SU-DHL-6 (cell line): ENCODE measurements around the gene NDUFB3.

Experiments used
- H2AFZ ChIP-seq: fragments of 200-600 bp; sonication (generic); 2 replicates; pipeline ENCODE4 v1.6.1; 2014; ENCODE audit warnings: low read depth, mild to moderate bottlenecking, moderate library complexity, mixed read lengths, antibody characterized with exemption, low read length; ENCODE audit not compliant: severe bottlenecking
- H3F3A ChIP-seq: fragments of 200-600 bp; shearing (Covaris generic); 2 replicates; pipeline ENCODE4 v1.6.0; 2016; ENCODE audit warnings: antibody characterized with exemption, mild to moderate bottlenecking; ENCODE audit not compliant: insufficient read depth
- H3K27ac ChIP-seq: fragments of 200-600 bp; sonication (generic); 2 replicates; pipeline ENCODE4 v1.5.1; 2016; ENCODE audit warnings: low read depth, mild to moderate bottlenecking, low read length, moderate library complexity, mixed read lengths
- H3K27me3 ChIP-seq: fragments of 200-600 bp; sonication (generic), shearing (Covaris generic); 2 replicates; pipeline ENCODE4 v1.6.0; 2014; ENCODE audit warnings: mild to moderate bottlenecking, low read length
- H3K36me3 ChIP-seq: fragments of 200-600 bp; sonication (generic); 2 replicates; pipeline ENCODE4 v1.6.1; 2014; ENCODE audit warnings: mild to moderate bottlenecking, low read length, mixed read lengths
- H3K4me2 ChIP-seq: fragments of 300-600, 200-600 bp; shearing (Covaris generic), sonication (generic); 2 replicates; pipeline ENCODE4 v1.6.0; 2014; ENCODE audit warnings: low read length, low read depth, mild to moderate bottlenecking; ENCODE audit not compliant: poor library complexity, severe bottlenecking
- H3K4me3 ChIP-seq: fragments of 200-600 bp; sonication (generic); 2 replicates; pipeline ENCODE4 v1.5.1; 2014; ENCODE audit warnings: antibody characterized with exemption, low read length, mild to moderate bottlenecking, mixed read lengths; ENCODE audit not compliant: insufficient read depth, poor library complexity, severe bottlenecking
- H3K79me2 ChIP-seq: fragments of 200-600 bp; sonication (generic); 2 replicates; pipeline ENCODE4 v1.6.1; 2014; ENCODE audit warnings: mild to moderate bottlenecking, low read length, moderate library complexity; ENCODE audit not compliant: insufficient read depth
- H3K9ac ChIP-seq: fragments of 200-600 bp; sonication (generic); 2 replicates; pipeline ENCODE4 v1.7.0; 2014; ENCODE audit warnings: mild to moderate bottlenecking, low read length
- H3K9me2 ChIP-seq: fragments of 200-600 bp; sonication (generic); replicated peaks from 2 replicates; pipeline ENCODE4 v1.6.1; 2014; ENCODE audit warnings: low read length; ENCODE audit not compliant: insufficient read depth
- H3K9me3 ChIP-seq: fragments of 200-600 bp; sonication (generic); 2 replicates; pipeline ENCODE4 v1.6.1; 2014; ENCODE audit warnings: low read length, mixed read lengths; ENCODE audit not compliant: insufficient read depth
- H4K20me1 ChIP-seq: fragments of 200-600 bp; sonication (generic); 2 replicates; pipeline ENCODE4 v1.6.1; 2014; ENCODE audit warnings: low read depth, mild to moderate bottlenecking, antibody characterized with exemption, low read length, moderate library complexity, mixed read lengths
- EZH2phosphoT487 ChIP-seq: fragments of 200-600 bp; sonication (generic), shearing (Covaris generic); conservative IDR thresholded peaks from 2 replicates; pipeline ENCODE4 v1.6.1; 2018; ENCODE audit warnings: mild to moderate bottlenecking, antibody characterized with exemption, low read length, moderate library complexity, mixed read lengths
- TF ChIP-seq, protein P1 (sequence below): fragments of 200-600 bp; sonication (generic); IDR thresholded peaks from one replicate; pipeline ENCODE4 v1.5.1; 2017; ENCODE audit warnings: antibody characterized with exemption, mild to moderate bottlenecking, low read length, moderate library complexity; ENCODE audit not compliant: insufficient read depth, poor library complexity, severe bottlenecking

Gene NDUFB3

GRCh38 chr2:201128933-201129505 is 57.2 kb downstream of the NDUFB3 start:
- H2AFZ ChIP-seq, result no peak overlapping the region

DNA sequence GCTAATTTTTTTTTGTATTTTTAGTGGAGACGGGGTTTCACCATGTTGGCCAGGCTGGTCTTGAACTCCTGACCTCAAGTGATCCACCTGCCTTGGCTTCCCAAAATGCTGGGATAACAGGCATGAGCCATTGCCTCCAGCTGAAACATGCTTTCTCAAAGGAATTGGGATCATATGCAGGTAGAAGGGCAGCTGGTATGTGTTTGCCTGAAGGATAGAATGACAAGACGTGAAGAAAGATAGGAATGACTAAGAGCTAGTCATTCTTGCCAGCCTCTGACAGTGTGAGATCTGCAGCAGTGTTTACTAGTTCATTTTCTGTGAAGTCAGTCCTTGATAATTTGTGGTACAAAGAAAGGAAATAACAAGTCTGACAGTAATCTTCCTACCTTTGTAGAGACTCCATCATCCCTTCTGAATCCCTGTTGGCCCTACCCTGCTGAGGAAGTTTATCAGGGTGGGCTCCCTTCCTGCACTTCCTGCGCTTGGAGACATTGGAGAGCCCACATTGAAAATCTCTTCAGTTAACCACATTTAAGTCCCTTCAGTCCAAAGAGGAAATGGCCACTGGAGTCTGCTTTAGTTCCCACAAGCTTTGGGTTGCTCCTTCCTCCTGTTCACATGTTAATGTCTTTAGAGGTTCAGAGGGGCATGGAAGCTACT is 58.9 kb downstream of the NDUFB3 start:
- Histone ChIP-seq H3K79me2 (no peaks in the 10 kb centered on the region), H3K4me2 (no peak overlapping the region), H3K9me3 (no peaks in the 10 kb centered on the region), H3F3A (no peaks in the 10 kb centered on the region), H4K20me1 (no peaks in the 10 kb centered on the region), H3K4me3 (no peak overlapping the region), H2AFZ (no peak overlapping the region), H3K27me3 (no peaks in the 10 kb centered on the region), H3K9ac (no peak overlapping the region), H3K9me2 (no peaks in the 10 kb centered on the region), H3K36me3 (no peaks in the 10 kb centered on the region), H3K27ac (no peak overlapping the region)
- TF ChIP-seq EZH2phosphoT487, result no peak
- TF ChIP-seq, protein P1, sequence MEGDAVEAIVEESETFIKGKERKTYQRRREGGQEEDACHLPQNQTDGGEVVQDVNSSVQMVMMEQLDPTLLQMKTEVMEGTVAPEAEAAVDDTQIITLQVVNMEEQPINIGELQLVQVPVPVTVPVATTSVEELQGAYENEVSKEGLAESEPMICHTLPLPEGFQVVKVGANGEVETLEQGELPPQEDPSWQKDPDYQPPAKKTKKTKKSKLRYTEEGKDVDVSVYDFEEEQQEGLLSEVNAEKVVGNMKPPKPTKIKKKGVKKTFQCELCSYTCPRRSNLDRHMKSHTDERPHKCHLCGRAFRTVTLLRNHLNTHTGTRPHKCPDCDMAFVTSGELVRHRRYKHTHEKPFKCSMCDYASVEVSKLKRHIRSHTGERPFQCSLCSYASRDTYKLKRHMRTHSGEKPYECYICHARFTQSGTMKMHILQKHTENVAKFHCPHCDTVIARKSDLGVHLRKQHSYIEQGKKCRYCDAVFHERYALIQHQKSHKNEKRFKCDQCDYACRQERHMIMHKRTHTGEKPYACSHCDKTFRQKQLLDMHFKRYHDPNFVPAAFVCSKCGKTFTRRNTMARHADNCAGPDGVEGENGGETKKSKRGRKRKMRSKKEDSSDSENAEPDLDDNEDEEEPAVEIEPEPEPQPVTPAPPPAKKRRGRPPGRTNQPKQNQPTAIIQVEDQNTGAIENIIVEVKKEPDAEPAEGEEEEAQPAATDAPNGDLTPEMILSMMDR, result no peak

More at GRCh38 chr2:201128933-201129505, 57.2 kb downstream of the NDUFB3 start:
- Histone ChIP-seq H3K9me3 (no peaks in the 10 kb centered on the region), H3K9me2 (no peaks in the 10 kb centered on the region), H3F3A (no peaks in the 10 kb centered on the region), H3K79me2 (no peaks in the 10 kb centered on the region), H3K4me2 (no peak overlapping the region), H3K27ac (no peak overlapping the region), H3K9ac (no peak overlapping the region), H3K4me3 (no peak overlapping the region), H3K36me3 (no peaks in the 10 kb centered on the region), H3K27me3 (no peaks in the 10 kb centered on the region), H4K20me1 (no peaks in the 10 kb centered on the region)
- TF ChIP-seq EZH2phosphoT487, result no peak
- TF ChIP-seq, protein P1, result no peak

DNA sequence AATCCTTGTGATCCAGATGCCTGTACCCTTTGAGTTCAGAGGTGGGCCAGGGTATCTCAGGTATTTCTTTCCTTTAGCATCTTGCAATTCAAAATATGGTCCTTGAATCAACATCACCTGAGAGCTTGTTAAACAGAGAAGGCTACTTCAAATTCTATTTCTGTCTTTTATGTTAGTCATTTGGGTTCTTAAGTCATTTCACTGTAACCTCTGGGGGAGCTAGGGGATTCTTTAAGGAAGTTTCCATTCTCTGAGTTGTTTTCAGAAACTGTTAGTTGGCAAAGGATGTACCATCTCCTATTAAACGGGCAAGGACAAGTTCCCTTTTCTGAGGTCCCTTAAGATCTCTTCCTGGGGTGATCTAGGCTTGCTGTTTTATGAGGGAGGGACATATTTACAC is 60.7 kb downstream of the NDUFB3 start:
- H3K36me3 ChIP-seq, result no peaks in the 10 kb centered on the region

More for the DNA sequence above, 60.7 kb downstream of the NDUFB3 start:
- H3F3A ChIP-seq, result no peaks in the 10 kb centered on the region
- no peak overlapping the region for H3K4me2 ChIP-seq
- H2AFZ ChIP-seq, result no peak overlapping the region
- no peaks in the 10 kb centered on the region for H3K9me3 ChIP-seq
- no peak overlapping the region for H3K27ac ChIP-seq
- no peaks in the 10 kb centered on the region for H3K9me2 ChIP-seq
- no peak overlapping the region for H3K4me3 ChIP-seq
- H3K27me3 ChIP-seq, result no peaks in the 10 kb centered on the region
- no peak overlapping the region for H3K9ac ChIP-seq
- no peaks in the 10 kb centered on the region for H3K79me2 ChIP-seq
- no peaks in the 10 kb centered on the region for H4K20me1 ChIP-seq
- TF ChIP-seq, protein P1, result no peak
- no peak for TF ChIP-seq EZH2phosphoT487
